NK-92 treated with Interleukin-12 subunit alpha and Interleukin-12 subunit beta, amount 100 ng/mL, for 24 hours (cell line): ENCODE data around the gene NAV2.

Experiments used
- DNase-seq: peaks from one replicate; lab custom pipeline; 2025; lab: John Stamatoyannopoulos, UW

The NAV2 gene

GRCh38 chr11:20160425-20161229, 448.0 kb downstream of the NAV2 start, which contains the start of gene DBX1:
TSS of gene DBX1 (minus strand) at chr11:20160475. CDS start at chr11:20160324, 151 bp downstream.
- no peak for DNase-seq

DNA sequence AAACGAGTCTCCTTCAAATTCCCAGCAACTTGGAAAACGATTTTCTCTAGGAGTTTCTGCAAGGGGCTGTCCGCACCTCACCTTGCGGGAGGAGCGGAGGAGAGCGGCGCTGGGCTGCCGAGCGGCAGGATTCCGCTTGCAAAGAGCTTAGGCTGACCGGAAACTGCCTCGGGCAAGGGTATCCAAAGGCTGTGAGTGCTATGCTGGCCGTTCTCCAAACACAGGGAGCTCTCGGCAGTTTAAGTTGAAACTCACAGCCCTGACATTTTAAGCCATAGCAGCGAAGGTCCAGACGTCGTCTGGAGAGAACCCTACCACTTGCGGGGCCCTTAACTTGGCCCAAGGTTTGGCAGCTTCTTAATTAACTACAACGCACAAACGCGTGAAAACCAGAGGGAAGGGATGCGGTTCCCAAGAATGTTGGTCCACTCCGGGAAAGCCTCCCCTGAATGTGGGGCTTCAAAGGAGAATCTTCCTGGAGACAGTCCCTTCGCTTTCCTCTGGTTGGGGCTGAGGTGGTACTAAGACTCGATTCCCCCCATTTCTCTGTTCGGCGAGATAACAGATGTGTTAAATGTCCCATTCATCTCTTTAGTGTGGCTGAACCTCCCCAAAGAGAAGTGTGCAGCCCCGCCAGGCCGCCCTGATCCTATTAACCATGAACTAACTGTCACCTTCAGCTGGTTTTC, 448.7 kb downstream of the NAV2 start:
- no peak for DNase-seq

DNA sequence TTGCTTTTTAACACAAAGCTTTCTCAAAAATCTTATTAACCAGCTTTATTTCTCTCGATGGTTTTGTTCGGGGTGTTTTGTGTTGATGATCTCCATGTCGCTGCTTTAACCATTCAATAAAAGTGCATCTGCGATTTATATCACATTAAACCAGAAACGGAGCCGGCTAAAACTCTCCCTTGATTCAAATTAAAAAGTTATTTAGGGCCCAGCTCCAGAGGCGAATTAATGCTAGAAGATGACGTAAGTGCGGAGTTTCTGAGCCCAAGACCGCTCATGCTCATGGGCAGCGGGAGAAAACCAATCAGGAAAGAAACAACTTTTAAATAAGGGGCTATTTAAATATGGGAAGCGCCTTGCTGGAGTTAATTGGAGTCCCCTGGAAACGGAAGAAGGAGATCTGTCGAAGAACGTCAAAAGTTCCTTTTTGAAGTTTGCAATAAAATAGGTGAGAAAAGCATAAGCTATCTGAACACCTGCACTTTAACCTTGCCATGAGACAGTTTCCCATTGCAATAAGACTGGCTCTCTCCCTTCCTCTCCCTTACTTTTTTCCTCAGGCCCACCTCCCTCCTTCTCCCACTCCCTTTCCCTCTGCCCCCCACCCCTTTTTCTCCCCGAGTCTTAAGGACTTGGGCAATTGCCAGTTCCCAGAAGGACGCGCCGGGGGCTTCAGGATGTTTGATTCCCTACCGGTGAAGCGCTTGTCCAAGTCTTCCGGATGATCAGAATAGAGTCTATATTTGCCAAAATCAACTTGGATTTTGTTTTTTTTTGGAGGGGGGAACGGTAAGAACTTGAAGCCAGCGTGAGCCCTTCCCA, 449.5 kb downstream of the NAV2 start:
- DNase-seq: no peak

DNA sequence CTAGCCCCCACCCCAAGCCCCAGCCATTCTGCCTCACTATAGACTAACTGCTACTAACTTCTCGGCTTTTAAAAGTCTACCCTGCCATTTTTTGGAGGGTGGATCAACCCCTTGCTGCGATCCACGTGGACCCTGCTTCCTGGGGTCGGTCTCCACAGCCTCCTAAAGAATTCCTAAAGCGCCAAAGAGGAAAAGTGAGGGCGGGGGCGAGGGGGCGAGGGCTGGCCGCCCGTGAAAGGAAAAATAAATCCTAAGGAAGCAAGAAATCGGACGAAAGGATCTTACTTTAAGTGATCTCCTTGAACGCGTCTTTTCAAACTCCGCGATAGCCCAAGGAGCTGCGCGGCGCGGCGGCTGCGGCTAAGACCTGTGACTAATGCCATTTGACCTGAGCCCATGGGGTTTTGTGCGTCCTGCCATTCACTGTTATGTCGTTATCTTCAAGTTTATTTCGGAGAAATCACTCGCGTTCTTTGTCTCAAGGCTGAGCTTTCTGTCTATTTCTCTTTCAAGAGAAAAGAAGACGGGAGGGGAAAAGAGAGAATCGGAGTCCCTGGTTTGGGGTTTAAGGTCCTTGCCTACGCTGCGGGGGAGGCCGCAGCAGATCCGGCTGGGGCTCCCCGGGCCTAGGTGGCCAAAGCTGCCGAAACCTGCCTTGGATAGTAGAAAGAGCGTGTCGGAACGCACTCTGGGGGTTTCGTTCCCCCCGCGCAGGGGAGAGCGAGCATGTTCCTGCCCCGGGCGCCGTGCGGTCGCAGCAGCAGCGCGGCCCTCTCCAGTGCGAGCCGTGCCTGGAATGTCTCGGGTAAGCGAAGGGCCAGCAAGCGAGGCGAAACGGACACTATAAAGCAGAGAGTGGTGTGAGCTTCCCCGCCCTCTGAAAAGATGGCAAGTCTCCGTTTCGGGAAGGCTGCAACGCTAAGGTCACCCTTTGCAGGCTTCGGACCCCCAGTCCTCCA, 450.5 kb downstream of the NAV2 start:
- DNase-seq: no peak

GRCh38 chr11:20163783-20164481, 451.3 kb downstream of the NAV2 start:
- DNase-seq: no peak
